GM12878 (cell line): ENCODE results near the gene PRR14L. TPM values are rescaled to one million over a fixed set of nuclear protein-coding genes. Genes with fewer than 3 reads are reported as not detected.
"Not testable (repeated sequence)": the region's sequence is repeated elsewhere in the genome, so short reads cannot be mapped to it uniquely, and the experiment has no call there.

ENCODE experiments used
- ATAC-seq: fragments of 200-7000 bp; cut with Tn5 transposase; 3 replicates; pipeline ENCODE4 v1.9.1; 2020; ENCODE audit warnings: mild to moderate bottlenecking, moderate library complexity
- BruUV-seq: library from RNA; stranded (reverse); fragments of 400-500 nt; replicated peaks from 2 replicates; lab custom pipeline; 2021; lab: Mats Ljungman, UMichigan
- CTCF ChIA-PET: fragments of 300-600 bp; sonication (Branson Sonifier 250); formaldehyde crosslinking; extraction: SDS; loops from one replicate; lab custom pipeline; 2021; ENCODE audit warnings: inconsistent platforms; lab: Yijun Ruan, JAX
- POLR2A ChIA-PET: fragments of 350-600 bp; formaldehyde crosslinking; extraction: SDS; loops from one replicate; lab custom pipeline; 2021; ENCODE audit warnings: inconsistent platforms; lab: Charles Lee
- RAD21 ChIA-PET: fragments of 300-600 bp; sonication (Branson Sonifier 250); formaldehyde crosslinking; loops from one replicate; lab custom pipeline; 2023; ENCODE audit warnings: antibody characterized with exemption; ENCODE audit not compliant: unreplicated experiment; lab: Charles Lee
- SMC1A ChIA-PET: fragments of 300-600 bp; sonication (Branson Sonifier 250); formaldehyde crosslinking; loops from one replicate; lab custom pipeline; 2023; ENCODE audit not compliant: unreplicated experiment, uncharacterized antibody; lab: Charles Lee
- DNase-seq: peaks from one replicate; pipeline ENCODE4 v3.0.0-alpha.2; 2011; ENCODE audit warnings: low read depth, low spot score
- FAIRE-seq: peaks from 3 replicates; lab custom pipeline; 2011; peaks lifted over from hg19 to GRCh38; lab: Jason Lieb, UNC
- H2AFZ ChIP-seq: 2 replicates; pipeline ENCODE4 v1.6.0; 2011; ENCODE audit warnings: low read depth, low read length, control low read depth; ENCODE audit not compliant: control insufficient read depth
- H3K27ac ChIP-seq: 2 replicates; pipeline ENCODE4 v1.5.1; 2011; ENCODE audit warnings: control low read depth; ENCODE audit not compliant: control insufficient read depth, insufficient read depth
- H3K27me3 ChIP-seq, 2 experiments: replicated peaks in 1 of 2; 2 replicates each; pipeline versions ENCODE4 v1.6.0 to v1.6.1; 2011; ENCODE audit warnings: low read length in 1 of 2; ENCODE audit not compliant: control insufficient read depth in 2 of 2, insufficient read depth in 2 of 2
- H3K36me3 ChIP-seq, 2 experiments: 2 replicates each; pipeline ENCODE4 v1.5.1; 2011; ENCODE audit warnings: low read length in 1 of 2; ENCODE audit not compliant: control insufficient read depth in 2 of 2, insufficient read depth in 2 of 2
- H3K4me1 ChIP-seq: 2 replicates; pipeline ENCODE4 v1.6.1; 2011; ENCODE audit warnings: mild to moderate bottlenecking, low read length, moderate library complexity, mixed read lengths; ENCODE audit not compliant: control insufficient read depth, insufficient read depth
- H3K4me2 ChIP-seq: 2 replicates; pipeline ENCODE4 v1.6.0; 2011; ENCODE audit warnings: control low read depth; ENCODE audit not compliant: control insufficient read depth, insufficient read depth
- H3K4me3 ChIP-seq: fragments of 200-600 bp; sonication (generic); 2 replicates; pipeline ENCODE4 v1.5.1; 2016
- H3K79me2 ChIP-seq: 2 replicates; pipeline ENCODE4 v1.6.0; 2011; ENCODE audit warnings: low read length; ENCODE audit not compliant: control insufficient read depth, insufficient read depth
- H3K9ac ChIP-seq: 2 replicates; pipeline ENCODE4 v1.8.0; 2011; ENCODE audit warnings: low read length, control low read depth, mixed read lengths; ENCODE audit not compliant: control insufficient read depth, insufficient read depth
- H3K9me3 ChIP-seq: replicated peaks from 3 replicates; pipeline ENCODE4 v1.5.1; 2011; ENCODE audit warnings: mild to moderate bottlenecking, low read length; ENCODE audit not compliant: control insufficient read depth, insufficient read depth
- H4K20me1 ChIP-seq: 2 replicates; pipeline ENCODE4 v1.6.0; 2011; ENCODE audit not compliant: control insufficient read depth, insufficient read depth
- ATF7 ChIP-seq: fragments of 450-650 bp; IDR thresholded peaks from 2 replicates; pipeline ENCODE4 v1.6.1; 2016; ENCODE audit warnings: low read depth, mild to moderate bottlenecking
- BACH1 ChIP-seq: fragments of 450-650 bp; IDR thresholded peaks from 2 replicates; pipeline ENCODE4 v1.6.1; 2017; ENCODE audit warnings: mild to moderate bottlenecking, borderline replicate concordance
- BCL11A ChIP-seq: IDR thresholded peaks from 2 replicates; pipeline ENCODE4 v1.6.1; 2011; ENCODE audit warnings: low read depth, low read length
- BHLHE40 ChIP-seq, 2 experiments: fragments of 450-650 bp in 1 of 2; IDR thresholded peaks; 2 replicates each; pipeline ENCODE4 v1.6.1; 2011 to 2017; ENCODE audit warnings: low read depth in 2 of 2, borderline replicate concordance in 1 of 2, improper control_type of control experiment in 1 of 2, low read length in 1 of 2, mild to moderate bottlenecking in 1 of 2
- CBFB ChIP-seq: IDR thresholded peaks from 2 replicates; pipeline ENCODE4 v1.6.1; 2016; ENCODE audit warnings: antibody characterized with exemption, low read depth
- CREB1 ChIP-seq: IDR thresholded peaks from 2 replicates; pipeline ENCODE4 v1.6.1; 2012; ENCODE audit warnings: low read depth, mild to moderate bottlenecking, inconsistent platforms
- CREM ChIP-seq: IDR thresholded peaks from 2 replicates; pipeline ENCODE4 v1.6.1; 2014; ENCODE audit warnings: antibody characterized with exemption, low read depth
- EED ChIP-seq: sonication (generic); IDR thresholded peaks from 2 replicates; pipeline ENCODE4 v1.6.1; 2016; ENCODE audit warnings: antibody characterized with exemption, low read depth
- IKZF1 ChIP-seq: fragments of 450-650 bp; conservative IDR thresholded peaks from 2 replicates; pipeline ENCODE4 v1.6.1; 2017; ENCODE audit warnings: antibody characterized with exemption, mild to moderate bottlenecking
- IKZF2 ChIP-seq, 2 experiments: fragments of 450-650 bp; IDR thresholded peaks; 2 replicates each; pipeline ENCODE4 v1.6.1; 2017; ENCODE audit warnings: mild to moderate bottlenecking in 2 of 2, moderate library complexity in 2 of 2
- IRF4 ChIP-seq: IDR thresholded peaks from 2 replicates; pipeline ENCODE4 v1.6.1; 2011; ENCODE audit warnings: low read depth, low read length
- JUNB ChIP-seq: IDR thresholded peaks from 2 replicates; pipeline ENCODE4 v1.6.1; 2016; ENCODE audit warnings: antibody characterized with exemption, mild to moderate bottlenecking
- MTA2 ChIP-seq: fragments of 450-650 bp; IDR thresholded peaks from 2 replicates; pipeline ENCODE4 v1.6.1; 2016; ENCODE audit warnings: low read depth, mild to moderate bottlenecking, moderate library complexity
- NBN ChIP-seq: fragments of 450-650 bp; IDR thresholded peaks from 2 replicates; pipeline ENCODE4 v1.6.1; 2016
- NR2F1 ChIP-seq: fragments of 450-650 bp; conservative IDR thresholded peaks from 2 replicates; pipeline ENCODE4 v1.6.1; 2017; ENCODE audit warnings: mild to moderate bottlenecking
- PAX5 ChIP-seq: IDR thresholded peaks from 2 replicates; pipeline ENCODE4 v1.6.1; 2011; ENCODE audit warnings: low read depth, low read length, borderline replicate concordance
- PKNOX1 ChIP-seq: fragments of 450-650 bp; IDR thresholded peaks from 2 replicates; pipeline ENCODE4 v1.6.1; 2016; ENCODE audit warnings: mild to moderate bottlenecking
- RUNX3 ChIP-seq: IDR thresholded peaks from 2 replicates; pipeline ENCODE4 v1.6.1; 2012; ENCODE audit warnings: low read length, inconsistent platforms
- SKIL ChIP-seq: fragments of 450-650 bp; IDR thresholded peaks from 2 replicates; pipeline ENCODE4 v1.6.1; 2017; ENCODE audit warnings: mild to moderate bottlenecking, low read depth, inconsistent platforms; ENCODE audit not compliant: poor library complexity, severe bottlenecking
- SPI1 ChIP-seq: IDR thresholded peaks from 2 replicates; pipeline ENCODE4 v1.6.1; 2011; ENCODE audit warnings: low read depth, mild to moderate bottlenecking, low read length, moderate library complexity, borderline replicate concordance; ENCODE audit not compliant: insufficient read depth
- TBL1XR1 ChIP-seq: IDR thresholded peaks from 2 replicates; pipeline ENCODE4 v1.6.1; 2012; ENCODE audit warnings: low read depth, low read length, improper control_type of control experiment
- YY1 ChIP-seq: IDR thresholded peaks from 2 replicates; pipeline ENCODE4 v1.6.1; 2011; ENCODE audit warnings: low read depth, mild to moderate bottlenecking, low read length
- ZNF217 ChIP-seq: fragments of 450-650 bp; IDR thresholded peaks from 2 replicates; pipeline ENCODE4 v1.6.1; 2017; ENCODE audit warnings: antibody characterized with exemption, mild to moderate bottlenecking
- WGBS: methylation state at CpG from one replicate; pipeline ENCODE4 v1.1.6; 2016; ENCODE audit warnings: low lambda C conversion rate; ENCODE audit not compliant: insufficient replicate concordance, insufficient coverage; ENCODE audit errors: missing lambda C conversion rate; 5-methylcytosine and 5-hydroxymethylcytosine counted together
- in situ Hi-C: fragments of 300-500 bp; cut with MboI; formaldehyde crosslinking; loops from 9 replicates; pipeline ENCODE4 v1.14.3; 2018; ENCODE audit warnings: mixed read lengths
- intact Hi-C: fragments of 100-400 bp; cut with micrococcal nuclease; formaldehyde crosslinking; loops from one replicate; pipeline ENCODE4 v1.14.2; 2022; ENCODE audit not compliant: unreplicated experiment
- polyA plus RNA-seq, 11 experiments: library from polyadenylated mRNA; depleted of rRNA in 4 of 11; unstranded in 6 of 11; stranded (reverse) in 5 of 11; fragments of >200 nt; fragmentation: Nextera tagmentation in 4 of 11; fragmentation: Illumina TruSeq in 1 of 11; extraction: Ambion mirVana in 4 of 11; extraction: Trizol in 1 of 11; gene quantifications; 1 replicate in 1 of 11; 2 replicates in 10 of 11; pipeline versions ENCODE4 v1.2.1 to v1.2.3, GENCODE V29; 2011 to 2016; ENCODE audit warnings: inconsistent platforms in 2 of 11, missing spikeins in 2 of 11, low read depth in 1 of 11
- total RNA-seq, 4 experiments: library from RNA; depleted of rRNA in 3 of 4; stranded (reverse); fragments of >200 nt in 3 of 4; fragmentation: Illumina TruSeq in 1 of 4; extraction: Trizol in 1 of 4; gene quantifications; 2 replicates each; pipeline versions ENCODE4 v1.2.1 to v1.2.3, GENCODE V29; 2013 to 2021

The PRR14L gene
- total and polyA plus RNA-seq, 10 of the 15 experiments (the other 5 are each of a cell fraction or from before 2014, with no cell fraction given) = 4.2 to 49.0 (median 21.4) TPM

- intact Hi-C loops (loop anchor here (10.0 kb wide), 1 partner anchor 94 kb away; the partner anchor contains the start of genes DEPDC5 and PRR14L), in situ Hi-C loops (loop anchor here (5.0 to 10.0 kb wide), 2 partner anchors 286 to 414 kb away; no protein-coding TSS in a partner anchor)
- Histone ChIP-seq H3K9ac (peak overlapping the region; percentile 76), H3K79me2 (peaks cover 39% of the 10 kb centered on the region), H3K4me3 (peak overlapping the region; percentile 79), H3K27ac (peak overlapping the region; percentile 81), H3K4me1 (peaks cover 12% of the 10 kb centered on the region), H3K4me2 (peak overlapping the region; percentile 72)
- not testable (repeated sequence) for H3K36me3 ChIP-seq, H3K9me3 ChIP-seq, DNase-seq, H2AFZ ChIP-seq, H4K20me1 ChIP-seq, BruUV-seq, H3K27me3 ChIP-seq
- CTCF ChIA-PET = interaction anchor here (0.7 to 9.1 kb wide), 10 partner anchors 8 to 309 kb away, joined by 3 to 140 read pairs (median 6); no protein-coding TSS in a partner anchor
- FAIRE-seq = peak; percentile 76
- RAD21 ChIA-PET = interaction anchor here (1.2 to 2.8 kb wide), 8 partner anchors 8 to 93 kb away, joined by 3 to 49 read pairs (median 10); partner anchors contain the start of gene DEPDC5
- POLR2A ChIA-PET = interaction anchor here (0.7 to 1.9 kb wide), 5 partner anchors 8 to 290 kb away, joined by 4 to 28 read pairs (median 6); no protein-coding TSS in a partner anchor
- under 1% methylated on average over 10 of the region's 10 CpGs for WGBS
- SMC1A ChIA-PET = interaction anchor here (0.7 to 10.8 kb wide), 15 partner anchors 8 to 286 kb away, joined by 3 to 99 read pairs (median 4); partner anchors contain the start of genes PRR14L and YWHAH
- peak; percentile 81 for ATAC-seq
- TF ChIP-seq JUNB (peak; percentile 63), CREM (0 out of 2 replicates have a peak, but pooled peaks have one; percentile 36), SPI1 (peak; percentile 78; the same call in 1 of the 2 replicates), IKZF2 (IDR thresholded peaks at IDR 0.05) (peak; percentile 61 to 73; a peak in 3 of 4 replicates), CREB1 (peak; percentile 85), ZNF217 (peak; percentile 66; the same call in 1 of the 2 replicates), MTA2 (peak; percentile 81), RUNX3 (peak; percentile 59), EED (peak; percentile 58; the same call in 1 of the 2 replicates), TBL1XR1 (peak; percentile 21; the same call in 1 of the 2 replicates), NR2F1 (peak; percentile 68), NBN (peak; percentile 63; the same call in 1 of the 2 replicates), CBFB (0 out of 2 replicates have a peak, but pooled peaks have one; percentile 35), BACH1 (peak; percentile 57; the same call in 1 of the 2 replicates), IRF4 (peak; percentile 57; the same call in 1 of the 2 replicates), ATF7 (peak; percentile 77), SKIL (peak; percentile 71), YY1 (peak; percentile 15; the same call in 1 of the 2 replicates), IKZF1 (peak; percentile 53), BCL11A (0 out of 2 replicates have a peak, but pooled peaks have one; percentile 22), PKNOX1 (peak; percentile 55; the same call in 1 of the 2 replicates), BHLHE40 (IDR thresholded peaks at IDR 0.05; ENCODE audit: borderline replicate concordance in 1 of 2, low read depth in 2 of 2, low read length in 1 of 2) (peak; percentile 71 to 94; a peak in 3 of 4 replicates), PAX5 (0 out of 2 replicates have a peak, but pooled peaks have one; percentile 17)
Observed at GRCh38 chr22:31660860-31661341, 89.0 kb downstream of the PRR14L start.
